Mammary epithelial cell (primary cell): ENCODE data around the gene ACTR3C.

ENCODE experiments used
- EZH2 ChIP-seq: IDR thresholded peaks from 2 replicates; pipeline ENCODE4 v1.6.1; 2012; ENCODE audit warnings: low read length, inconsistent platforms, borderline replicate concordance
- TF ChIP-seq, protein P1 (sequence below), 2 donors: IDR thresholded peaks in 1 of 2; conservative IDR thresholded peaks in 1 of 2; 2 replicates each; pipeline ENCODE4 v1.5.1; 2011 to 2012; ENCODE audit warnings: inconsistent platforms in 2 of 2, low read length in 2 of 2, mild to moderate bottlenecking in 2 of 2, control low read depth in 1 of 2, low read depth in 1 of 2; ENCODE audit not compliant: insufficient read depth in 1 of 2; ENCODE audit errors: extremely low read depth in 1 of 2

DNA sequence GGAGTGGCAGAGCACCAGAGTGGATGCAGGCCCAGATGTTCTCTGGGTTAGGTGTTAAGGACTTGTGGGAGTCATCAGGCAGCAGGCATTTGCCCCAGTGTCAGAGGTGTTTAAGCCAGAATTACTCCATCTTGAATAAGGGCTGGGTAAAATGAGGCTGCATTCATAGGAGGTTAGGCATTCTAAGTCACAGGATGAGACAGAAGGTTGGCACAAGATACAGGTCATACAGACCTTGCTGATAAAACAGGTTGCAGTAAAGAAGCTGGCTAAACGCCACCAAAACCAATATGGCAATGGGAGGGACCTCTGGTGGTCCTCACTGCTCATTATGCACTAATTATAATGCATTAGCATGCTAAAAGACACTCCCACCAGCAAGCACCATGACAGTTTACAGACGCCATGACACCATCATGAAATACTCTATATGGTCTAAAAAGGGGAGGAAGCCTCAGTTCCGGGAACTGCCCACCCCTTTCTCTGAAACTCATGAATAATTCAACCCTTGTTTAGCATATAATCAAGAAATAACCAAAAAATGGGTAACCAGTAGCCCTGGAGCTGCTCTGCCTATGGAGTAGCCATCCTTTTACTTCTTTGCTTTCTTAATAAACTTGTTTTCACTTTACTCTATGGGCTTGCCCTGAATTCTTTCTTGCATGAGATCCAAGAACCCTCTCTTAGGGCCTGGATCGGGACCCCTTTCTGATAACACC is 1.1 kb downstream of the ACTR3C start:
- TF ChIP-seq, protein P1, sequence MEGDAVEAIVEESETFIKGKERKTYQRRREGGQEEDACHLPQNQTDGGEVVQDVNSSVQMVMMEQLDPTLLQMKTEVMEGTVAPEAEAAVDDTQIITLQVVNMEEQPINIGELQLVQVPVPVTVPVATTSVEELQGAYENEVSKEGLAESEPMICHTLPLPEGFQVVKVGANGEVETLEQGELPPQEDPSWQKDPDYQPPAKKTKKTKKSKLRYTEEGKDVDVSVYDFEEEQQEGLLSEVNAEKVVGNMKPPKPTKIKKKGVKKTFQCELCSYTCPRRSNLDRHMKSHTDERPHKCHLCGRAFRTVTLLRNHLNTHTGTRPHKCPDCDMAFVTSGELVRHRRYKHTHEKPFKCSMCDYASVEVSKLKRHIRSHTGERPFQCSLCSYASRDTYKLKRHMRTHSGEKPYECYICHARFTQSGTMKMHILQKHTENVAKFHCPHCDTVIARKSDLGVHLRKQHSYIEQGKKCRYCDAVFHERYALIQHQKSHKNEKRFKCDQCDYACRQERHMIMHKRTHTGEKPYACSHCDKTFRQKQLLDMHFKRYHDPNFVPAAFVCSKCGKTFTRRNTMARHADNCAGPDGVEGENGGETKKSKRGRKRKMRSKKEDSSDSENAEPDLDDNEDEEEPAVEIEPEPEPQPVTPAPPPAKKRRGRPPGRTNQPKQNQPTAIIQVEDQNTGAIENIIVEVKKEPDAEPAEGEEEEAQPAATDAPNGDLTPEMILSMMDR (conservative IDR thresholded peaks at IDR 0.05 in 1 of 2, IDR thresholded peaks at IDR 0.05 in 1 of 2; ENCODE audit: extremely low read depth in 1 of 2, insufficient read depth in 1 of 2, low read depth in 1 of 2, low read length in 2 of 2): no peak
- no peak for TF ChIP-seq EZH2
